ENCODE measurements around the gene NECTIN4.

The NECTIN4 gene

DNA sequence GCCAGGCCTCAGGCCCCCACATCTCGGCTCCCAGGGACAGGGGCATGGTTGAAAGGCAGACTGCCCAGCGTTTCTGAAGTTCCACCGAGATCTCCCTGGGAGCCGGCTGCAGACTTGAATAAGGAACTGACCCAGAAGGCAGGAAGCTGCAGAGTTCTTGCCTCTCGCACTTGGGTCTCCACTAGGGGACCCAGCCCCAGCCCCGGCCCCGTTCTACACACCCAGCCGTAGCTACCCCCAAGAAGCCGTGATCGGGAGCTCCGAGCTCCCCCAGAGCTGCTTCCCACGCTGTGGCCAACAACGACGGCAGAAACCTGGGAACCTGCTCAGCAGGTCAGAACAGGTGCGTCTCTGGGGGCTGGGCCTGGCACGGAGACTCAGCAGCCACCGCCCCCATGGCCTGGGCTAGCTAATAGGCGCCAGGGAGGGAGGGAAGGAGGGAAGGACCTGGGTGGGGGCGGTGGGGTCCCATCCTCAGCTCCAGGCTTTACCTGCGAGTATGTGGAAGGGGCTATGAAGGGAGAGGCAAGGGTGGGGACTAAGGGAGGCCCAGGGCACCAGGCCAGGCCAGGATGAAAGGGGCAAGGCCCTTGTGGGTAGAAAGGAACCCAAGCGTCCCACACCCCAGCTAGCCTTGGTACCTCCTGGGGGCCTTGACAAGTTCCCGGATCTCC lies at the start of gene NECTIN4:
Gene NECTIN4, minus strand, starts transcription at position 308 of the 674 bp plus-strand sequence. Its CDS starts 262 bp downstream, at position 46.
- TF ChIP-seq CTCF (IDR thresholded peaks at IDR 0.05; ENCODE audit: low read depth, low read length): no peak
- no peak for DNase-seq (ENCODE audit: extremely low read depth, low read depth)

GRCh38 chr1:161138431-161138830 lies 49.1 kb upstream of the NECTIN4 start:
- no peak for DNase-seq (ENCODE audit: extremely low read depth, low read depth)
- TF ChIP-seq CTCF (IDR thresholded peaks at IDR 0.05; ENCODE audit: low read depth, low read length): no peak

DNA sequence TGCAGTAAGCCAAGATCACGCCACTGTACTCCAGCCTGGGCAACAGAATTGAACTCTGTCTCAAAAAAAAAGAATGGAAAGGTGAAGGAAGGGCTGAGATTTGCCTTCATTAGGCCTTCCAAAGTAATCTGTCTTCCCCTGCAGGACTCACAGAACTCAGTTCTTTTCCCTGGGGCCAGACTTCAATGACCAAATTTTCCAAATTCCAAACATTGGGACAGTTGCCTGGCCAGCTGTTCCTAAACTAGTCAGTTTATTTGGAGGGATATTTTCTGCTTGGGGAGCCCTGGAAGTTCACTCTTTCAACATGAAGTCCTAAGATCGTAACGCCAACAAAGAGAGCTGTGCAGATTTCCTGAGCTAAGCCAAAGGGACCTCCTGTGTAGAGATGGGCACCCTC lies 48.5 kb upstream of the NECTIN4 start:
- no peak for TF ChIP-seq CTCF (IDR thresholded peaks at IDR 0.05; ENCODE audit: low read depth, low read length)
- DNase-seq (ENCODE audit: extremely low read depth, low read depth): no peak

DNA sequence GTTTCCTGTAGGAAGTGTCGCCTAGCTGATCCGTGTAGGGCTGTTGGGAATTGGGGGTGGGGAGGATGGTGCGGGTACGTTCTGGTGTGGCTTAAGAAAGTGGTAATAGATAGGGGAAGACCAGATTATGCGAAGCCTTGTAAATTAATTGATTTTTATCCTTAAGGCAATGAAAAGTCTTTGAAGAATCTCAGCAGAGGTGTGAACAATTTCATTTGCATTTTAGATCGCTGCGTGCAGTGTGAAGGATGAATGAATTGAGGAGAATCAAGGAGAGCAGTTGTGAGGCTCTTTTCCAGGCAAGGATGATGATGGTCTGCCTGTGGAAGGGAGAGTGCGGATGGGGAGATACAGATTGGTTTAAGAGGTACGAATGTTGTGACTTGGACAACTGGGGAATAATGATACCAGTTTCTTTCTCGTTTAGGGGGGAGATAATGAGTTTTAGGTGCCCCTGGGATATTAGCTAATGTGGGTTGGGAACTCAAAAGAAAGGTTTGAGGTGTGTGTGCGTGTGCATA lies 43.9 kb upstream of the NECTIN4 start:
- no peak for DNase-seq (ENCODE audit: extremely low read depth, low read depth)
- TF ChIP-seq CTCF (IDR thresholded peaks at IDR 0.05; ENCODE audit: low read depth, low read length): no peak

- TF ChIP-seq CTCF (IDR thresholded peaks at IDR 0.05; ENCODE audit: low read depth, low read length): no peak; the same call in 1 of the 2 replicates
- peak; percentile 91 for DNase-seq (ENCODE audit: extremely low read depth, low read depth)
Observed at GRCh38 chr1:161132410-161133219, 43.3 kb upstream of the NECTIN4 start, which contains the start of gene DEDD. TSS of gene DEDD (minus strand) at chr1:161132667. CDS start at chr1:161124462, 8,205 bp downstream.

- no peak for TF ChIP-seq CTCF (IDR thresholded peaks at IDR 0.05; ENCODE audit: low read depth, low read length)
- DNase-seq (ENCODE audit: extremely low read depth, low read depth): no peak
Observed at GRCh38 chr1:161131523-161132409, 42.4 kb upstream of the NECTIN4 start.

Measured in AG09319 (cell line).